Stomach (tissue), 4 donors: ENCODE data around the gene TP53TG5.

Experiments used
- EP300 ChIP-seq: sonication (generic); formaldehyde crosslinking; IDR thresholded peaks from one replicate; pipeline ENCODE4 v1.6.1; 2017; ENCODE audit warnings: antibody characterized with exemption
- POLR2A ChIP-seq, 4 donors: fragments of 450-650 bp; IDR thresholded peaks; one replicate each; pipeline ENCODE4 v1.6.1; 2016; ENCODE audit warnings: antibody characterized with exemption in 4 of 4, control low read depth in 2 of 4, mild to moderate bottlenecking in 1 of 4, moderate library complexity in 1 of 4
- POLR2AphosphoS5 ChIP-seq, 3 donors: sonication (generic); formaldehyde crosslinking; IDR thresholded peaks; one replicate each; pipeline ENCODE4 v1.6.1; 2016; ENCODE audit warnings: antibody characterized with exemption in 3 of 3
- TF ChIP-seq, protein P1 (sequence below), 7 experiments: fragments of 450-650 bp in 4 of 7; fragments of 200-600 bp in 3 of 7; sonication (generic) in 3 of 7; IDR thresholded peaks; one replicate each; pipeline ENCODE4 v1.5.1; 2016 to 2019; ENCODE audit warnings: antibody characterized with exemption in 7 of 7, control low read depth in 2 of 7, mild to moderate bottlenecking in 1 of 7

DNA sequence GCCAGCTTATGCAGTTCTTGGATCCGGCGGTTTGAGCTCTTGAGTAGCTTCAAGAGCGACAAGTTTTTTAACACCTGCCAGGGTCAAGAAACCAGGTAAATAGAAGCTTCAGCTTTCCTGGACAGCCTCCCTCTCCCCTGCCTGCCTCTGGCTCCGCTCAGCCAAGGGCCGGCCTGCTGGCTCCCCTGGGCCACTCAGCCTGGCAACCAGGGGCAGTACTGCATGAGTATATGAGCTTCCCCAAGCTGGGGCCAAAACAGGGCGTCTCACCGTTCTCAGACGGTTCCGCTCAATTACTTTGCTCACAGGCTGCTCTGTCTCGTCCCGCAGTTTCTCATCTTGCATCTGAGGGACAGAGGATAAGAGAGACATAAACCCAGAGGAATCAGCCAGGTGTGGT, 856 bp downstream of the TP53TG5 start:
- TF ChIP-seq, protein P1, sequence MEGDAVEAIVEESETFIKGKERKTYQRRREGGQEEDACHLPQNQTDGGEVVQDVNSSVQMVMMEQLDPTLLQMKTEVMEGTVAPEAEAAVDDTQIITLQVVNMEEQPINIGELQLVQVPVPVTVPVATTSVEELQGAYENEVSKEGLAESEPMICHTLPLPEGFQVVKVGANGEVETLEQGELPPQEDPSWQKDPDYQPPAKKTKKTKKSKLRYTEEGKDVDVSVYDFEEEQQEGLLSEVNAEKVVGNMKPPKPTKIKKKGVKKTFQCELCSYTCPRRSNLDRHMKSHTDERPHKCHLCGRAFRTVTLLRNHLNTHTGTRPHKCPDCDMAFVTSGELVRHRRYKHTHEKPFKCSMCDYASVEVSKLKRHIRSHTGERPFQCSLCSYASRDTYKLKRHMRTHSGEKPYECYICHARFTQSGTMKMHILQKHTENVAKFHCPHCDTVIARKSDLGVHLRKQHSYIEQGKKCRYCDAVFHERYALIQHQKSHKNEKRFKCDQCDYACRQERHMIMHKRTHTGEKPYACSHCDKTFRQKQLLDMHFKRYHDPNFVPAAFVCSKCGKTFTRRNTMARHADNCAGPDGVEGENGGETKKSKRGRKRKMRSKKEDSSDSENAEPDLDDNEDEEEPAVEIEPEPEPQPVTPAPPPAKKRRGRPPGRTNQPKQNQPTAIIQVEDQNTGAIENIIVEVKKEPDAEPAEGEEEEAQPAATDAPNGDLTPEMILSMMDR (IDR thresholded peaks at IDR 0.05), result no peak
- TF ChIP-seq EP300 (no peak), POLR2AphosphoS5 (IDR thresholded peaks at IDR 0.05) (no peak), POLR2A (IDR thresholded peaks at IDR 0.05) (no peak)
